HepG2 (cell line): ENCODE results near the gene HTR4. TPM values are rescaled to one million over a fixed set of nuclear protein-coding genes. Genes with fewer than 3 reads are reported as not detected.

Experiments
- ATAC-seq: fragments of 200-7000 bp; cut with Tn5 transposase; 3 replicates; pipeline ENCODE4 v1.9.1; 2020; ENCODE audit warnings: mild to moderate bottlenecking, moderate library complexity
- BruUV-seq: library from RNA; stranded (reverse); fragments of 400-500 nt; replicated peaks from 2 replicates; lab custom pipeline; 2021; lab: Mats Ljungman, UMichigan
- CTCF ChIA-PET: fragments of 300-600 bp; formaldehyde crosslinking; extraction: SDS; loops from one replicate; lab custom pipeline; 2021; ENCODE audit warnings: low total read pairs, inconsistent platforms, low intra/inter-chr PET ratio; lab: Yijun Ruan, JAX
- POLR2A ChIA-PET: fragments of 350-600 bp; sonication (Branson Sonifier 250); formaldehyde crosslinking; loops from one replicate; lab custom pipeline; 2020; ENCODE audit warnings: antibody characterized with exemption, inconsistent platforms; lab: Yijun Ruan, JAX
- DNase-seq: peaks from one replicate; pipeline ENCODE4 v3.0.0-alpha.2; 2015; ENCODE audit warnings: low spot score
- FAIRE-seq: peaks from 3 replicates; lab custom pipeline; 2011; peaks lifted over from hg19 to GRCh38; lab: Jason Lieb, UNC
- H2AFZ ChIP-seq: one replicate; pipeline ENCODE4 v1.6.1; 2011; ENCODE audit warnings: low read length, inconsistent platforms
- H3K27ac ChIP-seq: fragments of 300-600 bp; 3 replicates; pipeline ENCODE4 v1.8.0; 2011; ENCODE audit warnings: mixed run types, mild to moderate bottlenecking, mixed read lengths, low read length, inconsistent platforms; ENCODE audit not compliant: insufficient read depth; ENCODE audit errors: extremely low read length
- H3K27me3 ChIP-seq, 2 experiments: fragments of 200-600 bp in 1 of 2; 2 replicates in 1 of 2; 3 replicates in 1 of 2; pipeline versions ENCODE4 v1.6.0 to v1.8.0; 2011; ENCODE audit warnings: low read length in 2 of 2, mild to moderate bottlenecking in 2 of 2, moderate library complexity in 2 of 2, inconsistent platforms in 1 of 2; ENCODE audit not compliant: insufficient read depth in 2 of 2, control insufficient read depth in 1 of 2
- H3K36me3 ChIP-seq, 2 experiments: fragments of 200-600 bp in 1 of 2; replicated peaks in 1 of 2; 2 replicates in 1 of 2; 3 replicates in 1 of 2; pipeline versions ENCODE4 v1.5.1 to v1.8.0; 2011; ENCODE audit warnings: low read length in 2 of 2, inconsistent platforms in 1 of 2; ENCODE audit not compliant: insufficient read depth in 2 of 2, control insufficient read depth in 1 of 2
- H3K4me1 ChIP-seq: 2 replicates; pipeline ENCODE4 v1.5.1; 2012; ENCODE audit warnings: low read length, inconsistent platforms; ENCODE audit not compliant: insufficient read depth
- H3K4me2 ChIP-seq: 2 replicates; pipeline ENCODE4 v1.6.0; 2011; ENCODE audit warnings: low read depth, low read length, inconsistent platforms
- H3K4me3 ChIP-seq, 3 experiments: fragments of 200-600 bp in 1 of 3; sonication (generic), shearing (Covaris generic) in 1 of 3; replicated peaks in 1 of 3; 2 replicates each; pipeline ENCODE4 v1.5.1; 2011 to 2016; ENCODE audit warnings: low read length in 3 of 3, inconsistent platforms in 2 of 3, low read depth in 2 of 3, mild to moderate bottlenecking in 2 of 3, control low read depth in 1 of 3, mixed read lengths in 1 of 3; ENCODE audit not compliant: insufficient read depth in 1 of 3
- H3K79me2 ChIP-seq: one replicate; pipeline ENCODE4 v1.6.1; 2011; ENCODE audit warnings: low read length, inconsistent platforms; ENCODE audit not compliant: insufficient read depth
- H3K9ac ChIP-seq: 2 replicates; pipeline ENCODE4 v1.6.0; 2011; ENCODE audit warnings: mild to moderate bottlenecking, low read depth, low read length, inconsistent platforms; ENCODE audit not compliant: insufficient read depth
- H3K9me3 ChIP-seq: 2 replicates; pipeline ENCODE4 v1.5.1; 2012; ENCODE audit warnings: mild to moderate bottlenecking, low read length
- H4K20me1 ChIP-seq: 2 replicates; pipeline ENCODE4 v1.6.0; 2011; ENCODE audit warnings: inconsistent platforms, mild to moderate bottlenecking, low read length, moderate library complexity; ENCODE audit not compliant: insufficient read depth
- ELF3 ChIP-seq: IDR thresholded peaks from 2 replicates; pipeline ENCODE4 v1.6.1; 2016; ENCODE audit warnings: missing genetic modification reagents, missing compliant biosample characterization
- FOXC1 ChIP-seq: sonication (generic); formaldehyde crosslinking; IDR thresholded peaks from 2 replicates; pipeline ENCODE4 v1.8.0; 2022; ENCODE audit warnings: mild to moderate bottlenecking, missing genetic modification reagents, borderline replicate concordance
- HHEX ChIP-seq: IDR thresholded peaks from 2 replicates; pipeline ENCODE4 v1.6.1; 2016; ENCODE audit warnings: control low read depth
- HIVEP1 ChIP-seq: sonication (generic); formaldehyde crosslinking; IDR thresholded peaks from 2 replicates; pipeline ENCODE4 v1.4.0; 2020; ENCODE audit warnings: mild to moderate bottlenecking, missing genetic modification reagents
- HMG20A ChIP-seq: IDR thresholded peaks from 2 replicates; pipeline ENCODE4 v1.6.1; 2016; ENCODE audit warnings: borderline replicate concordance
- HOXA3 ChIP-seq: sonication (generic); formaldehyde crosslinking; IDR thresholded peaks from 2 replicates; pipeline ENCODE4 v1.5.0; 2020; ENCODE audit warnings: missing genetic modification reagents
- MATR3 ChIP-seq: sonication (generic); formaldehyde crosslinking; IDR thresholded peaks from 2 replicates; pipeline ENCODE4 v1.4.0; 2020; ENCODE audit warnings: missing genetic modification reagents
- NCOA1 ChIP-seq: sonication (generic); formaldehyde crosslinking; IDR thresholded peaks from 2 replicates; pipeline ENCODE4 v1.9.0; 2021; ENCODE audit warnings: missing genetic modification reagents
- NR0B2 ChIP-seq: sonication (generic); formaldehyde crosslinking; IDR thresholded peaks from 2 replicates; pipeline ENCODE4 v1.4.0; 2020; ENCODE audit warnings: mild to moderate bottlenecking, missing genetic modification reagents
- POGZ ChIP-seq: sonication (generic); formaldehyde crosslinking; IDR thresholded peaks from 2 replicates; pipeline ENCODE4 v1.4.0; 2020; ENCODE audit warnings: mild to moderate bottlenecking, missing genetic modification reagents
- RARG ChIP-seq: sonication (generic); formaldehyde crosslinking; IDR thresholded peaks from 2 replicates; pipeline ENCODE4 v1.4.0; 2020; ENCODE audit warnings: low read depth, mild to moderate bottlenecking, missing genetic modification reagents
- SRSF4 ChIP-seq: fragments of 200-400 bp; formaldehyde crosslinking; IDR thresholded peaks from one replicate; pipeline ENCODE4 v1.6.1; 2018; ENCODE audit warnings: mild to moderate bottlenecking, low read depth, low read length, moderate library complexity; ENCODE audit not compliant: poor library complexity, severe bottlenecking
- ZMAT5 ChIP-seq: sonication (generic); formaldehyde crosslinking; IDR thresholded peaks from 2 replicates; pipeline ENCODE4 v1.5.0; 2020; ENCODE audit warnings: mild to moderate bottlenecking, low read depth, missing genetic modification reagents, borderline replicate concordance
- ZNF567 ChIP-seq: sonication (generic); formaldehyde crosslinking; IDR thresholded peaks from 2 replicates; pipeline ENCODE4 v1.8.1; 2023; ENCODE audit warnings: mild to moderate bottlenecking, missing genetic modification reagents, borderline replicate concordance
- ZNF605 ChIP-seq: sonication (generic); formaldehyde crosslinking; IDR thresholded peaks from 2 replicates; pipeline ENCODE4 v1.8.0; 2022; ENCODE audit warnings: mild to moderate bottlenecking, missing genetic modification reagents
- ZNF780A ChIP-seq: sonication (generic); formaldehyde crosslinking; IDR thresholded peaks from 2 replicates; pipeline ENCODE4 v1.8.0; 2022; ENCODE audit warnings: mild to moderate bottlenecking, missing genetic modification reagents, moderate library complexity
- WGBS: methylation state at CpG from one replicate; pipeline ENCODE4 v1.1.6; 2017; ENCODE audit warnings: low lambda C conversion rate; 5-methylcytosine and 5-hydroxymethylcytosine counted together
- in situ Hi-C: cut with HindIII; loops from 2 replicates; pipeline ENCODE4 v1.10.0; 2017; ENCODE audit warnings: low pct_unique_long_range_greater_than_20kb; ENCODE audit not compliant: extremely low pct_ligation_motif_present
- intact Hi-C: fragments of 100-400 bp; cut with micrococcal nuclease; formaldehyde crosslinking; loops from one replicate; pipeline ENCODE4 v1.10.0; 2022; ENCODE audit not compliant: unreplicated experiment
- polyA plus RNA-seq, 8 experiments: library from polyadenylated mRNA; depleted of rRNA in 3 of 8; stranded (reverse) in 7 of 8; unstranded in 1 of 8; fragments of >200 nt; fragmentation: Illumina TruSeq in 4 of 8; extraction: Trizol in 4 of 8; gene quantifications; 2 replicates each; pipeline versions ENCODE4 v1.2.1 to v1.2.3, GENCODE V29; 2011 to 2016; ENCODE audit warnings: low read depth in 4 of 8, missing spikeins in 1 of 8, mixed read lengths in 1 of 8; ENCODE audit not compliant: insufficient read depth in 1 of 8
- total RNA-seq, 5 experiments: library from RNA; depleted of rRNA; stranded (reverse); fragments of >200 nt; fragmentation: Illumina TruSeq; extraction: Trizol; gene quantifications; 2 replicates each; pipeline ENCODE4 v1.2.3, GENCODE V29; 2016; ENCODE audit warnings: low read depth in 1 of 5
- TF ChIP-seq, protein P1 (sequence below): sonication (generic); formaldehyde crosslinking; IDR thresholded peaks from 2 replicates; pipeline ENCODE4 v1.9.0; 2021; ENCODE audit warnings: missing genetic modification reagents, borderline replicate concordance
- TF ChIP-seq, protein P2 (sequence below): sonication (generic); formaldehyde crosslinking; IDR thresholded peaks from 2 replicates; pipeline ENCODE4 v1.4.0; 2020; ENCODE audit warnings: missing genetic modification reagents
- TF ChIP-seq, protein P3 (sequence below): sonication (generic); formaldehyde crosslinking; IDR thresholded peaks from 2 replicates; pipeline ENCODE4 v1.4.0; 2020; ENCODE audit warnings: missing genetic modification reagents

The HTR4 gene
- total and polyA plus RNA-seq, 2 of the 13 experiments (the other 11 are each of a cell fraction or from before 2014, with no cell fraction given) = not detected

GRCh38 chr5:148540647-148541046, 113.7 kb downstream of the HTR4 start:
- no peaks in the 10 kb centered on the region for H3K79me2 ChIP-seq
- WGBS = 92% methylated on average over 1 of the region's 1 CpG
- no peak overlapping the region for H3K9ac ChIP-seq
- no peaks in the 10 kb centered on the region for H4K20me1 ChIP-seq
- ATAC-seq (no peak), DNase-seq (no peak), FAIRE-seq (no peak)
- H3K27ac ChIP-seq = no peak overlapping the region
- intact Hi-C loops = no loop called here
- no peak overlapping the region for H2AFZ ChIP-seq
- ChIA-PET POLR2A (no interaction called here), CTCF (no interaction called here)
- in situ Hi-C loops = no loop called here
- H3K9me3 ChIP-seq = no peaks in the 10 kb centered on the region
- BruUV-seq = no TSS peak
- H3K4me1 ChIP-seq = no peaks in the 10 kb centered on the region
- H3K27me3 ChIP-seq = no peaks in the 10 kb centered on the region
- no peak overlapping the region for H3K4me2 ChIP-seq
- H3K36me3 ChIP-seq = no peaks in the 10 kb centered on the region
- H3K4me3 ChIP-seq = no peak overlapping the region
- TF ChIP-seq ZNF567 (CRISPR knock-in tag) = no peak
- TF ChIP-seq MATR3 (CRISPR knock-in tag) = no peak
- no peak for TF ChIP-seq NR0B2 (CRISPR knock-in tag)
- TF ChIP-seq ZNF605 (CRISPR knock-in tag) = no peak
- no peak for TF ChIP-seq ZMAT5 (CRISPR knock-in tag)
- TF ChIP-seq HIVEP1 (CRISPR knock-in tag) = no peak
- TF ChIP-seq HMG20A (CRISPR knock-in tag) = no peak
- no peak for TF ChIP-seq FOXC1 (CRISPR knock-in tag)
- TF ChIP-seq ZNF780A (CRISPR knock-in tag) = no peak
- no peak for TF ChIP-seq HHEX (CRISPR knock-in tag)
- TF ChIP-seq SRSF4 = no peak
- no peak for TF ChIP-seq NCOA1 (CRISPR knock-in tag)
- no peak for TF ChIP-seq POGZ (CRISPR knock-in tag)
- no peak for TF ChIP-seq RARG (CRISPR knock-in tag)
- TF ChIP-seq, protein P1, sequence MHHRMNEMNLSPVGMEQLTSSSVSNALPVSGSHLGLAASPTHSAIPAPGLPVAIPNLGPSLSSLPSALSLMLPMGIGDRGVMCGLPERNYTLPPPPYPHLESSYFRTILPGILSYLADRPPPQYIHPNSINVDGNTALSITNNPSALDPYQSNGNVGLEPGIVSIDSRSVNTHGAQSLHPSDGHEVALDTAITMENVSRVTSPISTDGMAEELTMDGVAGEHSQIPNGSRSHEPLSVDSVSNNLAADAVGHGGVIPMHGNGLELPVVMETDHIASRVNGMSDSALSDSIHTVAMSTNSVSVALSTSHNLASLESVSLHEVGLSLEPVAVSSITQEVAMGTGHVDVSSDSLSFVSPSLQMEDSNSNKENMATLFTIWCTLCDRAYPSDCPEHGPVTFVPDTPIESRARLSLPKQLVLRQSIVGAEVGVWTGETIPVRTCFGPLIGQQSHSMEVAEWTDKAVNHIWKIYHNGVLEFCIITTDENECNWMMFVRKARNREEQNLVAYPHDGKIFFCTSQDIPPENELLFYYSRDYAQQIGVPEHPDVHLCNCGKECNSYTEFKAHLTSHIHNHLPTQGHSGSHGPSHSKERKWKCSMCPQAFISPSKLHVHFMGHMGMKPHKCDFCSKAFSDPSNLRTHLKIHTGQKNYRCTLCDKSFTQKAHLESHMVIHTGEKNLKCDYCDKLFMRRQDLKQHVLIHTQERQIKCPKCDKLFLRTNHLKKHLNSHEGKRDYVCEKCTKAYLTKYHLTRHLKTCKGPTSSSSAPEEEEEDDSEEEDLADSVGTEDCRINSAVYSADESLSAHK (CRISPR knock-in tag) = no peak
- TF ChIP-seq, protein P2, sequence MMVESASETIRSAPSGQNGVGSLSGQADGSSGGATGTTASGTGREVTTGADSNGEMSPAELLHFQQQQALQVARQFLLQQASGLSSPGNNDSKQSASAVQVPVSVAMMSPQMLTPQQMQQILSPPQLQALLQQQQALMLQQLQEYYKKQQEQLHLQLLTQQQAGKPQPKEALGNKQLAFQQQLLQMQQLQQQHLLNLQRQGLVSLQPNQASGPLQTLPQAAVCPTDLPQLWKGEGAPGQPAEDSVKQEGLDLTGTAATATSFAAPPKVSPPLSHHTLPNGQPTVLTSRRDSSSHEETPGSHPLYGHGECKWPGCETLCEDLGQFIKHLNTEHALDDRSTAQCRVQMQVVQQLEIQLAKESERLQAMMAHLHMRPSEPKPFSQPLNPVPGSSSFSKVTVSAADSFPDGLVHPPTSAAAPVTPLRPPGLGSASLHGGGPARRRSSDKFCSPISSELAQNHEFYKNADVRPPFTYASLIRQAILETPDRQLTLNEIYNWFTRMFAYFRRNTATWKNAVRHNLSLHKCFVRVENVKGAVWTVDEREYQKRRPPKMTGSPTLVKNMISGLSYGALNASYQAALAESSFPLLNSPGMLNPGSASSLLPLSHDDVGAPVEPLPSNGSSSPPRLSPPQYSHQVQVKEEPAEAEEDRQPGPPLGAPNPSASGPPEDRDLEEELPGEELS (CRISPR knock-in tag) = no peak
- TF ChIP-seq, protein P3, sequence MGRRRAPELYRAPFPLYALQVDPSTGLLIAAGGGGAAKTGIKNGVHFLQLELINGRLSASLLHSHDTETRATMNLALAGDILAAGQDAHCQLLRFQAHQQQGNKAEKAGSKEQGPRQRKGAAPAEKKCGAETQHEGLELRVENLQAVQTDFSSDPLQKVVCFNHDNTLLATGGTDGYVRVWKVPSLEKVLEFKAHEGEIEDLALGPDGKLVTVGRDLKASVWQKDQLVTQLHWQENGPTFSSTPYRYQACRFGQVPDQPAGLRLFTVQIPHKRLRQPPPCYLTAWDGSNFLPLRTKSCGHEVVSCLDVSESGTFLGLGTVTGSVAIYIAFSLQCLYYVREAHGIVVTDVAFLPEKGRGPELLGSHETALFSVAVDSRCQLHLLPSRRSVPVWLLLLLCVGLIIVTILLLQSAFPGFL (CRISPR knock-in tag) = no peak
- TF ChIP-seq HOXA3 (CRISPR knock-in tag) = no peak
- TF ChIP-seq ELF3 = no peak
